Measurements from ENCODE around the gene AXIN2. TPM values are rescaled to one million over a fixed set of nuclear protein-coding genes. Genes with fewer than 3 reads are reported as not detected.
A peak's percentile ranks its signal among the peaks of the same experiment; 100 is the strongest.

The AXIN2 gene
- total RNA-seq, 4 donors from 2014 or later, result 8.2 to 65.1 (median 42.0) TPM

DNA sequence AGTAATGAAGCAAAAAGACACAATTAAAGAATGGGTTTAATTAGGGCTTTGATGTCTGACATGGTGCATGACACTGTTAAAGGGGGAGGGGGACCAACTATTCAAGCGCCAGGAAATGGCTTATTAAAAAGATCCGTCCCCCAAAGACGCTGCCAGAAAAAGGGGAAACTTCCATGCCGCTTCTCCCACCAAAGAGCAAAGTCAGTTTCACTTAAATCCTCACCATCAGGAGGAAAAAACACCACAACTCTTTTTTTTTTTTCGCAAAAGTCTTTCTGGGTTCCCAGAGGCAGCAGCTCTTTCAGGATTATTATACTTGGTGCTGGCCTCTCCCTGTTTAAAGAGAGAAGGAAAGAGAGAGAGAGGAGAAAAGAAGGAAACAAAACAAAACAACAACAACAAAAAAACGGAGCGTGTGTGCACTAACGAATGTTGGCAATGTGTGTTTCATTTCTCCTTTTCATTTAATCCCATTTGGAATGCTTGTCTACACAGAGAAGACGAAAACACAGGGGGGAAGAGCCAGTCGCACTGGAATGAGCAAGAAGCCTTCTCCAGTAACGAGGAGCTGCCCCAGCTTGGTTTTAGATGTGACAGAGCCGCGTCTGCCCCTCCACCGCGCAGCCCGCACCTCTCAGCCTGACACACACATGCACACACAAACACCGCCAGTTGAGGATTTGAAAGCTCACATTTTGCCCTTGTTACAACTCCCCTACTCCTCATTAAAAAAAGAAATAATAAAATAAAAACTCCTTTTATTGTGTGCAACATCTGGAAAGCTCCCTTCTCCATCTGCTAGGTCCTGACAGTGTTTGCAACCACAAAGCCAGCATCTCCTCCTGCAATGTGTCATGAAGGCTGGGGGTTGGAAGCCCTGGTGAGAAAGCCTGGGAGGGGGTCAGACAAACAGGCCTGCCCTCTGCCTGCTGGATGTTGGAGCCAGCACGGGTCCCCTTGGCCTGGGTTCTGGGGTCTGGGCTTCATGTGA is 32.7 kb upstream of the AXIN2 start:
- H3K27ac ChIP-seq, result peak overlapping the region; percentile 68 to 69
- TF ChIP-seq, protein P1, sequence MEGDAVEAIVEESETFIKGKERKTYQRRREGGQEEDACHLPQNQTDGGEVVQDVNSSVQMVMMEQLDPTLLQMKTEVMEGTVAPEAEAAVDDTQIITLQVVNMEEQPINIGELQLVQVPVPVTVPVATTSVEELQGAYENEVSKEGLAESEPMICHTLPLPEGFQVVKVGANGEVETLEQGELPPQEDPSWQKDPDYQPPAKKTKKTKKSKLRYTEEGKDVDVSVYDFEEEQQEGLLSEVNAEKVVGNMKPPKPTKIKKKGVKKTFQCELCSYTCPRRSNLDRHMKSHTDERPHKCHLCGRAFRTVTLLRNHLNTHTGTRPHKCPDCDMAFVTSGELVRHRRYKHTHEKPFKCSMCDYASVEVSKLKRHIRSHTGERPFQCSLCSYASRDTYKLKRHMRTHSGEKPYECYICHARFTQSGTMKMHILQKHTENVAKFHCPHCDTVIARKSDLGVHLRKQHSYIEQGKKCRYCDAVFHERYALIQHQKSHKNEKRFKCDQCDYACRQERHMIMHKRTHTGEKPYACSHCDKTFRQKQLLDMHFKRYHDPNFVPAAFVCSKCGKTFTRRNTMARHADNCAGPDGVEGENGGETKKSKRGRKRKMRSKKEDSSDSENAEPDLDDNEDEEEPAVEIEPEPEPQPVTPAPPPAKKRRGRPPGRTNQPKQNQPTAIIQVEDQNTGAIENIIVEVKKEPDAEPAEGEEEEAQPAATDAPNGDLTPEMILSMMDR (IDR thresholded peaks at IDR 0.05), result no peak
- TF ChIP-seq POLR2A (IDR thresholded peaks at IDR 0.05), result no peak
- H3K27me3 ChIP-seq, result no peaks in the 10 kb centered on the region
- peak overlapping the region; percentile 7 to 25 for H3K4me3 ChIP-seq
- no peaks in the 10 kb centered on the region for H3K36me3 ChIP-seq
- no peak for DNase-seq
- H3K9me3 ChIP-seq, result no peaks in the 10 kb centered on the region
- peaks cover 0 to 4% of the 10 kb centered on the region in 2 donors for H3K4me1 ChIP-seq
- intact Hi-C loops (cut with DNase I; ENCODE audit: low total_unique reads), result no loop called here

GRCh38 chr17:65593092-65593854 is 31.8 kb upstream of the AXIN2 start:
- intact Hi-C loops (cut with DNase I; ENCODE audit: low total_unique reads), result no loop called here

DNA sequence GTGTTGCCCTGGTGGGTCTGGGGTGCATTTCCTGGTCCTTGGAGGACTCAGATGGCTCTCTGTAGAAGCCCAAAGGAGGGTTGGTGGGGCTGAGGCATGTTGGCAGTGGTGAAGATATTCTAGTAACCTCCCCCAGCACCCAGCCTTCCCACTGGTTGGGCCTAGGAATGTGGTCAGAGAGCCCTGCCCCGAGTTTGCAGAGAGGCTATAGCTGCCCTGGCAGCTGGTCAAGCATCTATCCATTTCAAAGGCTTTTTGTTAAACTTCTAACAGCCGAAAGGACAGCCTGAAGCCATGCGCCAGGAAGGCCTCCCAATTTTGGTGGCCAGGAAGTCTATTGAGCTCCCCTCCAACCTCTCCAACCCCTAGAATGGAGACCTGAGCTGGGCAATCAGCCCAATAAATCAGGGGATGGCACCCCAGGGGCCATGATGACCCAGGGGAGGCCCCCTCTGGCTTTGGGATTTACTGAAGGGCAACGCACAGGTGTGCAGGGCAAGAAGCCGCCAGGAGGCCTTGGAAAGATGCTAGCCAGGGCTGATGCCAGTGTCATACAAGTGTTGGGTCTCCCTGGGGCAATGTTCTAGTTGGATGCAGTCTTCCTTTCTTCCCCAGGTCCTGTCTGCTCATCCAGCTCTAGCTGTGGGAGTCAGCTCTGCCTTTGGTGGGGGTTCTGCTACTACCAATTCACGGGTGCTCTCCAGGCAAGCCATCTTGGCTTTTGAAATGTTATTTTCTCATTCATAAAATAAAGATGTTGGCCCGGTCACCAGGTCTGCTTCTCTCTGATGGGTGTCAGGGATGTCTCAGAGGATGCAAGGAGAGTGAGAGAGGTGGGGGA is 30.9 kb upstream of the AXIN2 start:
- H3K9me3 ChIP-seq, result no peaks in the 10 kb centered on the region
- intact Hi-C loops (cut with DNase I; ENCODE audit: low total_unique reads), result no loop called here
- no peak for DNase-seq
- H3K4me1 ChIP-seq, result peaks cover 0 to 9% of the 10 kb centered on the region in 2 donors
- TF ChIP-seq POLR2A (IDR thresholded peaks at IDR 0.05), result no peak
- TF ChIP-seq, protein P1 (IDR thresholded peaks at IDR 0.05), result no peak
- no peaks in the 10 kb centered on the region for H3K27me3 ChIP-seq
- no peak overlapping the region for H3K4me3 ChIP-seq
- no peaks in the 10 kb centered on the region for H3K36me3 ChIP-seq
- H3K27ac ChIP-seq, result no peak overlapping the region

More at GRCh38 chr17:65593092-65593854, 31.8 kb upstream of the AXIN2 start:
- H3K4me1 ChIP-seq, result peaks cover 0 to 4% of the 10 kb centered on the region in 2 donors
- no peaks in the 10 kb centered on the region for H3K9me3 ChIP-seq
- no peaks in the 10 kb centered on the region for H3K36me3 ChIP-seq
- no peak for TF ChIP-seq POLR2A (IDR thresholded peaks at IDR 0.05)
- TF ChIP-seq, protein P1 (IDR thresholded peaks at IDR 0.05), result no peak
- DNase-seq, result no peak
- no peaks in the 10 kb centered on the region for H3K27me3 ChIP-seq
- peak overlapping the region; percentile 68 to 69 for H3K27ac ChIP-seq
- no peak overlapping the region for H3K4me3 ChIP-seq

- Histone ChIP-seq H3K36me3 (no peaks in the 10 kb centered on the region), H3K9me3 (no peaks in the 10 kb centered on the region), H3K27me3 (no peaks in the 10 kb centered on the region), H3K27ac (no peak overlapping the region), H3K4me3 (no peak overlapping the region), H3K4me1 (peaks cover 0 to 10% of the 10 kb centered on the region in 2 donors)
- DNase-seq, result no peak
- TF ChIP-seq POLR2A (IDR thresholded peaks at IDR 0.05), result no peak
- TF ChIP-seq, protein P1 (IDR thresholded peaks at IDR 0.05), result no peak
- intact Hi-C loops (cut with DNase I; ENCODE audit: low total_unique reads), result no loop called here
Measured at GRCh38 chr17:65589321-65589720, 27.9 kb upstream of the AXIN2 start.
